OCI-LY1 (cell line): ENCODE data around the gene GALNT14.

Experiments
- CTCF ChIP-seq: fragments of 200-600 bp; sonication (generic), shearing (Covaris generic); IDR thresholded peaks from 2 replicates; pipeline ENCODE4 v1.5.1; 2017; ENCODE audit warnings: mild to moderate bottlenecking, antibody characterized with exemption, low read length, moderate library complexity, mixed read lengths
- EZH2 ChIP-seq: fragments of 200-600 bp; sonication (generic), shearing (Covaris generic); IDR thresholded peaks from 2 replicates; pipeline ENCODE4 v1.8.0; 2017; ENCODE audit warnings: borderline replicate concordance, mixed run types, mild to moderate bottlenecking, antibody characterized with exemption, low read length, moderate library complexity, mixed read lengths

- TF ChIP-seq CTCF: no peak
- no peak for TF ChIP-seq EZH2
Measured at GRCh38 chr2:31139671-31140070, 1.4 kb upstream of the GALNT14 start.
